H9 (cell line): Measurements from ENCODE around the gene KIF5A. TPM values are rescaled to one million over a fixed set of nuclear protein-coding genes. Genes with fewer than 3 reads are reported as not detected.

Experiments
- DNase-seq: peaks from one replicate; pipeline ENCODE4 v3.0.0-alpha.2; 2017
- H2AFZ ChIP-seq: one replicate; pipeline ENCODE4 v1.6.1; 2013; ENCODE audit warnings: mild to moderate bottlenecking, low read length, control low read depth, moderate library complexity
- H2AK5ac ChIP-seq: 2 replicates; pipeline ENCODE4 v1.6.1; 2013; ENCODE audit warnings: low read length, control low read depth, mixed read lengths; ENCODE audit not compliant: insufficient read length
- H2BK120ac ChIP-seq: one replicate; pipeline ENCODE4 v1.6.1; 2013; ENCODE audit warnings: low read depth, mild to moderate bottlenecking, low read length, control low read depth, inconsistent platforms; ENCODE audit not compliant: poor library complexity, severe bottlenecking
- H2BK12ac ChIP-seq: 2 replicates; pipeline ENCODE4 v1.6.1; 2013; ENCODE audit warnings: low read length, control low read depth, mixed read lengths, low read depth; ENCODE audit not compliant: insufficient read length
- H2BK15ac ChIP-seq: 2 replicates; pipeline ENCODE4 v1.6.1; 2013; ENCODE audit warnings: low read depth, low read length, control low read depth
- H2BK20ac ChIP-seq: one replicate; pipeline ENCODE4 v1.6.1; 2013; ENCODE audit warnings: low read depth, mild to moderate bottlenecking, low read length, control low read depth, inconsistent platforms; ENCODE audit not compliant: poor library complexity, severe bottlenecking
- H2BK5ac ChIP-seq: 2 replicates; pipeline ENCODE4 v1.6.1; 2013; ENCODE audit warnings: low read length, control low read depth, mixed read lengths; ENCODE audit not compliant: insufficient read length
- H3K14ac ChIP-seq: 2 replicates; pipeline ENCODE4 v1.6.1; 2013; ENCODE audit warnings: low read length, control low read depth; ENCODE audit not compliant: insufficient read depth
- H3K18ac ChIP-seq: 2 replicates; pipeline ENCODE4 v1.6.1; 2013; ENCODE audit warnings: low read depth, mild to moderate bottlenecking, mixed read lengths, low read length, control low read depth; ENCODE audit not compliant: insufficient read length
- H3K23ac ChIP-seq: 2 replicates; pipeline ENCODE4 v1.6.1; 2013; ENCODE audit warnings: low read length, control low read depth, mixed read lengths, low read depth; ENCODE audit not compliant: insufficient read length
- H3K23me2 ChIP-seq: 2 replicates; pipeline ENCODE4 v1.6.1; 2013; ENCODE audit warnings: low read depth, mild to moderate bottlenecking, mixed read lengths, low read length, control low read depth; ENCODE audit not compliant: insufficient read length, poor library complexity, severe bottlenecking
- H3K27ac ChIP-seq: 2 replicates; pipeline ENCODE4 v1.5.1; 2013; ENCODE audit warnings: low read length, control low read depth, mixed read lengths, low read depth; ENCODE audit not compliant: insufficient read length
- H3K27me3 ChIP-seq: 2 replicates; pipeline ENCODE4 v1.6.1; 2013; ENCODE audit warnings: low read length, control low read depth, inconsistent platforms; ENCODE audit not compliant: insufficient read depth
- H3K4ac ChIP-seq: 2 replicates; pipeline ENCODE4 v1.6.1; 2013; ENCODE audit warnings: low read depth, mild to moderate bottlenecking, control low read depth, inconsistent platforms, low read length, moderate library complexity
- H3K4me1 ChIP-seq: 2 replicates; pipeline ENCODE4 v1.6.1; 2013; ENCODE audit warnings: low read length, control low read depth, inconsistent platforms; ENCODE audit not compliant: insufficient read depth
- H3K4me2 ChIP-seq: 2 replicates; pipeline ENCODE4 v1.6.1; 2013; ENCODE audit warnings: low read length, control low read depth, mixed read lengths; ENCODE audit not compliant: insufficient read length, insufficient read depth
- H3K56ac ChIP-seq: 2 replicates; pipeline ENCODE4 v1.6.1; 2013; ENCODE audit warnings: low read depth, mild to moderate bottlenecking, mixed read lengths, low read length, control low read depth; ENCODE audit not compliant: insufficient read length
- H3K79me1 ChIP-seq: 2 replicates; pipeline ENCODE4 v1.6.1; 2013; ENCODE audit warnings: low read depth, mild to moderate bottlenecking, moderate library complexity, low read length, control low read depth, inconsistent platforms; ENCODE audit not compliant: insufficient read depth, poor library complexity, severe bottlenecking
- H3K79me2 ChIP-seq: 2 replicates; pipeline ENCODE4 v1.6.1; 2013; ENCODE audit warnings: low read length, control low read depth, inconsistent platforms; ENCODE audit not compliant: insufficient read depth
- H3K9ac ChIP-seq: 2 replicates; pipeline ENCODE4 v1.6.1; 2013; ENCODE audit warnings: low read length, control low read depth, mixed read lengths; ENCODE audit not compliant: insufficient read length; ENCODE audit errors: extremely low read depth
- H3K9me3 ChIP-seq: one replicate; pipeline ENCODE4 v1.6.1; 2013; ENCODE audit warnings: low read depth, low read length, inconsistent platforms; ENCODE audit not compliant: control insufficient read depth
- H3T11ph ChIP-seq: one replicate; pipeline ENCODE4 v1.6.1; 2013; ENCODE audit warnings: mild to moderate bottlenecking, low read length, control low read depth, inconsistent platforms
- H4K20me1 ChIP-seq: one replicate; pipeline ENCODE4 v1.6.1; 2013; ENCODE audit not compliant: control insufficient read depth, insufficient read length, insufficient read depth
- H4K5ac ChIP-seq: 2 replicates; pipeline ENCODE4 v1.6.1; 2013; ENCODE audit warnings: low read depth, mild to moderate bottlenecking, mixed read lengths, low read length, control low read depth; ENCODE audit not compliant: insufficient read length
- H4K8ac ChIP-seq: replicated peaks from 2 replicates; pipeline ENCODE4 v1.6.1; 2013; ENCODE audit warnings: low read length, control low read depth, mixed read lengths, low read depth; ENCODE audit not compliant: insufficient read length
- H4K91ac ChIP-seq: 2 replicates; pipeline ENCODE4 v1.6.1; 2013; ENCODE audit warnings: low read depth, mild to moderate bottlenecking, moderate library complexity, mixed read lengths, low read length, control low read depth; ENCODE audit not compliant: insufficient read length
- H3K27ac Mint-ChIP-seq, 3 experiments: 2 replicates in 2 of 3; 3 replicates in 1 of 3; pipeline ENCODE4 v1.8.0; 2020 to 2021; ENCODE audit warnings: mixed read lengths in 3 of 3, mild to moderate bottlenecking in 1 of 3, moderate library complexity in 1 of 3
- H3K27me3 Mint-ChIP-seq: 2 replicates; pipeline ENCODE4 v1.8.0; 2021; ENCODE audit warnings: low read depth, mild to moderate bottlenecking, moderate library complexity, mixed read lengths
- H3K36me3 Mint-ChIP-seq, 3 experiments: 2 replicates in 2 of 3; 3 replicates in 1 of 3; pipeline ENCODE4 v1.8.0; 2020 to 2021; ENCODE audit warnings: low read depth in 3 of 3, mixed read lengths in 3 of 3; ENCODE audit not compliant: insufficient read depth in 1 of 3
- H3K4me1 Mint-ChIP-seq, 2 experiments: 2 replicates each; pipeline ENCODE4 v1.8.0; 2020; ENCODE audit warnings: mixed read lengths in 2 of 2
- H3K4me3 Mint-ChIP-seq, 2 experiments: 2 replicates in 1 of 2; 3 replicates in 1 of 2; pipeline ENCODE4 v1.8.0; 2020 to 2021; ENCODE audit warnings: mild to moderate bottlenecking in 2 of 2, mixed read lengths in 2 of 2, moderate library complexity in 1 of 2
- H3K9me3 Mint-ChIP-seq, 2 experiments: 2 replicates in 1 of 2; 3 replicates in 1 of 2; pipeline ENCODE4 v1.8.0; 2020; ENCODE audit warnings: mild to moderate bottlenecking in 2 of 2, mixed read lengths in 2 of 2, moderate library complexity in 1 of 2
- WGBS: extraction: QIAGEN DNeasy Blood & Tissue Kit; methylation state at CpG from one replicate; pipeline ENCODE4 v1.1.7; 2013; ENCODE audit warnings: missing lambda C conversion rate, low lambda C conversion rate, mixed read lengths; ENCODE audit not compliant: insufficient read length; ENCODE audit errors: extremely low coverage; 5-methylcytosine and 5-hydroxymethylcytosine counted together
- total RNA-seq: library from RNA; stranded (reverse); gene quantifications from 2 replicates; pipeline ENCODE4 v1.2.1, GENCODE V29; 2021
- TF ChIP-seq, protein P1 (sequence below): fragments of 200-600 bp; sonication (generic); conservative IDR thresholded peaks from 3 replicates; pipeline ENCODE4 v1.8.0; 2021; ENCODE audit warnings: antibody characterized with exemption, mild to moderate bottlenecking

KIF5A gene
- total RNA-seq, 1 experiment from 2014 or later = 18.5 TPM

DNA sequence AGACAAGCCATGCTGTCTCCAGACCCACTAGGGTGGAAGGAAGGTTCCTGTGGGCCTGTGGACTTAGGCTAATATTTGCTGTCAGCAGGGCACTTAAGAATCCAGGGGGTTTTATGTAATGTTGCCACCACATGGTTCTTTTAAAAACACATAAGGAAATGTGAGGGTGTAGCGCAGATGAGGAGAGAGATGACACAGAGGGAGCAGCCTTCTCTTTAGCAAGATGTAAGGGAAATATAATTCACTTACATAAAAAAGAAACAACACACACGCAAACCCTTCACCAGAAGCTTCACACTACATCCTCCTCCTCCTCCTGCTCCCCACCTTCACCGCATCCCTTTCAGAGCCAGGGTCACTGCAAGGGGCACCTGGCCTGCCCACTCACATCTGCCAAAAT lies 36.3 kb downstream of the KIF5A start:
- H3K4ac ChIP-seq = no peak overlapping the region
- H3K4me3 Mint-ChIP-seq = no peak overlapping the region
- no peak overlapping the region for H3T11ph ChIP-seq
- H3K9me3 ChIP-seq = no peaks in the 10 kb centered on the region
- no peaks in the 10 kb centered on the region for H3K79me1 ChIP-seq
- H2BK12ac ChIP-seq = no peak overlapping the region
- H3K23me2 ChIP-seq = peaks cover 5% of the 10 kb centered on the region
- H2BK15ac ChIP-seq = no peak overlapping the region
- no peak overlapping the region for H3K56ac ChIP-seq
- no peak overlapping the region for H3K27ac ChIP-seq
- no peak overlapping the region for H4K91ac ChIP-seq
- H3K4me2 ChIP-seq = no peak overlapping the region
- no peak overlapping the region for H2BK120ac ChIP-seq
- no peak overlapping the region for H3K27ac Mint-ChIP-seq
- H3K4me1 Mint-ChIP-seq = peaks cover 6 to 9% of the 10 kb centered on the region in 2 experiments
- H4K5ac ChIP-seq = no peak overlapping the region
- H3K36me3 Mint-ChIP-seq = peaks cover 10 to 26% (median 21%) of the 10 kb centered on the region in 3 experiments
- no peak overlapping the region for H2BK20ac ChIP-seq
- no peaks in the 10 kb centered on the region for H3K4me1 ChIP-seq
- no peaks in the 10 kb centered on the region for H3K79me2 ChIP-seq
- no peak overlapping the region for H4K8ac ChIP-seq
- TF ChIP-seq, protein P1, sequence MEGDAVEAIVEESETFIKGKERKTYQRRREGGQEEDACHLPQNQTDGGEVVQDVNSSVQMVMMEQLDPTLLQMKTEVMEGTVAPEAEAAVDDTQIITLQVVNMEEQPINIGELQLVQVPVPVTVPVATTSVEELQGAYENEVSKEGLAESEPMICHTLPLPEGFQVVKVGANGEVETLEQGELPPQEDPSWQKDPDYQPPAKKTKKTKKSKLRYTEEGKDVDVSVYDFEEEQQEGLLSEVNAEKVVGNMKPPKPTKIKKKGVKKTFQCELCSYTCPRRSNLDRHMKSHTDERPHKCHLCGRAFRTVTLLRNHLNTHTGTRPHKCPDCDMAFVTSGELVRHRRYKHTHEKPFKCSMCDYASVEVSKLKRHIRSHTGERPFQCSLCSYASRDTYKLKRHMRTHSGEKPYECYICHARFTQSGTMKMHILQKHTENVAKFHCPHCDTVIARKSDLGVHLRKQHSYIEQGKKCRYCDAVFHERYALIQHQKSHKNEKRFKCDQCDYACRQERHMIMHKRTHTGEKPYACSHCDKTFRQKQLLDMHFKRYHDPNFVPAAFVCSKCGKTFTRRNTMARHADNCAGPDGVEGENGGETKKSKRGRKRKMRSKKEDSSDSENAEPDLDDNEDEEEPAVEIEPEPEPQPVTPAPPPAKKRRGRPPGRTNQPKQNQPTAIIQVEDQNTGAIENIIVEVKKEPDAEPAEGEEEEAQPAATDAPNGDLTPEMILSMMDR = no peak
- no peak overlapping the region for H3K23ac ChIP-seq
- no peak overlapping the region for H2BK5ac ChIP-seq
- H3K14ac ChIP-seq = no peak overlapping the region
- H4K20me1 ChIP-seq = no peaks in the 10 kb centered on the region
- no peak overlapping the region for H3K9ac ChIP-seq
- DNase-seq = no peak
- no CpG with 5 or more reads among the region's 3 CpGs for WGBS
- no peaks in the 10 kb centered on the region for H3K9me3 Mint-ChIP-seq
- no peaks in the 10 kb centered on the region for H3K27me3 Mint-ChIP-seq
- H3K18ac ChIP-seq = no peak overlapping the region
- H3K27me3 ChIP-seq = no peaks in the 10 kb centered on the region
- no peak overlapping the region for H2AK5ac ChIP-seq
- H2AFZ ChIP-seq = no peak overlapping the region
